Sigmoid colon (tissue), 7 donors: Measurements from ENCODE around the gene TEC. TPM values are rescaled to one million over a fixed set of nuclear protein-coding genes. Genes with fewer than 3 reads are reported as not detected.
A peak's percentile ranks its signal among the peaks of the same experiment; 100 is the strongest.

Experiments used
- DNase-seq: peaks from one replicate; pipeline ENCODE4 v3.0.0-alpha.2; 2019
- H3K27ac ChIP-seq, 4 donors: fragments of 200-600 bp; sonication (generic); one replicate each; pipeline ENCODE4 v1.5.1; 2016 to 2019; ENCODE audit warnings: mild to moderate bottlenecking in 1 of 4
- H3K27me3 ChIP-seq, 3 donors: fragments of 200-600 bp; sonication (generic); one replicate each; pipeline ENCODE4 v1.5.1; 2019; ENCODE audit warnings: mild to moderate bottlenecking in 1 of 3
- H3K36me3 ChIP-seq, 4 donors: fragments of 200-600 bp; sonication (generic); one replicate each; pipeline ENCODE4 v1.5.1; 2016 to 2019
- H3K4me1 ChIP-seq, 4 donors: fragments of 200-600 bp; sonication (generic); one replicate each; pipeline ENCODE4 v1.5.1; 2017 to 2019
- H3K4me3 ChIP-seq, 4 donors: fragments of 200-600 bp; sonication (generic); one replicate each; pipeline ENCODE4 v1.5.1; 2017 to 2019; ENCODE audit warnings: mild to moderate bottlenecking in 2 of 4, moderate library complexity in 1 of 4
- H3K9me3 ChIP-seq, 4 donors: fragments of 200-600 bp in 3 of 4; sonication (generic) in 3 of 4; one replicate each; pipeline versions ENCODE4 v1.5.1 to v1.6.1; 2013 to 2019
- CTCF ChIP-seq, 4 experiments: fragments of 450-650 bp in 3 of 4; fragments of 200-600 bp in 1 of 4; IDR thresholded peaks; one replicate each; pipeline ENCODE4 v1.5.1; 2016 to 2019; ENCODE audit warnings: antibody characterized with exemption in 4 of 4, mild to moderate bottlenecking in 3 of 4, moderate library complexity in 2 of 4
- EP300 ChIP-seq, 4 donors: sonication (generic); formaldehyde crosslinking; IDR thresholded peaks; one replicate each; pipeline ENCODE4 v1.6.1; 2017; ENCODE audit warnings: antibody characterized with exemption in 4 of 4
- POLR2A ChIP-seq, 2 donors: fragments of 450-650 bp; IDR thresholded peaks; one replicate each; pipeline ENCODE4 v1.6.1; 2016; ENCODE audit warnings: antibody characterized with exemption in 2 of 2, mild to moderate bottlenecking in 2 of 2, moderate library complexity in 2 of 2
- POLR2AphosphoS5 ChIP-seq, 4 donors: sonication (generic); formaldehyde crosslinking; IDR thresholded peaks; one replicate each; pipeline ENCODE4 v1.6.1; 2017; ENCODE audit warnings: antibody characterized with exemption in 4 of 4
- WGBS, 2 donors: extraction: QIAGEN DNeasy Blood & Tissue Kit; methylation state at CpG; one replicate each; pipeline ENCODE4 v1.1.7; 2013; 5-methylcytosine and 5-hydroxymethylcytosine counted together
- intact Hi-C: fragments of 100-400 bp; cut with DNase I; formaldehyde crosslinking; loops from one replicate; pipeline ENCODE4 v1.15.1; 2023
- polyA plus RNA-seq, 3 donors: library from polyadenylated mRNA; stranded (reverse); fragments of 200-250 nt; gene quantifications; one replicate each; pipeline ENCODE4 v1.2.3, GENCODE V29; 2013
- total RNA-seq, 4 donors: library from RNA; depleted of rRNA; stranded (reverse); fragments of >200 nt; gene quantifications; one replicate each; pipeline ENCODE4 v1.1.0, GENCODE V29; 2016
- donor health status: healthy with polysubstance abuse.
- donor health status: Bipolar disorder and iron deficiency.
- donor health status: healthy.

Gene TEC
- total and polyA plus RNA-seq, 7 donors: 1.1 to 5.3 (median 2.0) TPM

GRCh38 chr4:48141048-48141447 is 128.6 kb downstream of the TEC start:
- peak in 3 of 4 experiments; percentile 16 to 55 (median 27) for TF ChIP-seq CTCF (IDR thresholded peaks at IDR 0.05)
- TF ChIP-seq POLR2A (IDR thresholded peaks at IDR 0.05): no peak
- WGBS, 2 donors: 56 to 62% methylated on average over 2 of the region's 2 CpGs
- H3K36me3 ChIP-seq: peaks cover 0 to under 1% (median 0%) of the 10 kb centered on the region in 4 donors
- no peaks in the 10 kb centered on the region for H3K27me3 ChIP-seq
- H3K9me3 ChIP-seq: no peaks in the 10 kb centered on the region
- no peak overlapping the region for H3K27ac ChIP-seq
- H3K4me1 ChIP-seq: no peaks in the 10 kb centered on the region
- no peak overlapping the region for H3K4me3 ChIP-seq
- no peak for DNase-seq
- intact Hi-C loops: no loop called here

DNA sequence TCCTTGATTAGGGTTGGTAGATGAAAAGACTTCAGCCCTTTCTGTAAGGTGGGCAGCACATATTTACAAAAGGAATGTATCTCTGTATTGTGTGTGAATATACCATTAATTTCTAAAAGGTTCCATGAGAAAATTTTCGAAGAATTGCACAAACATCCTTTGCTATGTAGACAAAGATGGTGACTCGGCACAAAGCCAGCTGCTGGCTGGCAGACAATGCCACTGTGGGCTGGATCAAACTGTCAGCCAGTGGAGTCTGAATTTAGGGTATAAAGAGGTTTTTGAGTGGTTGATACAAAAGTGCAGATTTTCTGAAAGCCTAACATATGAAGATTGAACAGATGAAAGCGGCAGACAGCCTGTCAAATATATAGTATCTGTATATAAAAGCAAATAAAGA is 129.9 kb downstream of the TEC start:
- H3K27ac ChIP-seq: no peak overlapping the region
- no peaks in the 10 kb centered on the region for H3K27me3 ChIP-seq
- no peak for TF ChIP-seq POLR2AphosphoS5 (IDR thresholded peaks at IDR 0.05)
- no peak for TF ChIP-seq CTCF (IDR thresholded peaks at IDR 0.05)
- no peak for TF ChIP-seq EP300 (IDR thresholded peaks at IDR 0.05)
- no peak for TF ChIP-seq POLR2A (IDR thresholded peaks at IDR 0.05)
- 73 to 77% methylated on average over 3 of the region's 3 CpGs for WGBS, 2 donors
- H3K9me3 ChIP-seq: no peaks in the 10 kb centered on the region
- H3K36me3 ChIP-seq: peaks cover 0 to 8% (median 0%) of the 10 kb centered on the region in 4 donors
- intact Hi-C loops: no loop called here
- DNase-seq: no peak
- no peaks in the 10 kb centered on the region for H3K4me1 ChIP-seq
- no peak overlapping the region for H3K4me3 ChIP-seq

DNA sequence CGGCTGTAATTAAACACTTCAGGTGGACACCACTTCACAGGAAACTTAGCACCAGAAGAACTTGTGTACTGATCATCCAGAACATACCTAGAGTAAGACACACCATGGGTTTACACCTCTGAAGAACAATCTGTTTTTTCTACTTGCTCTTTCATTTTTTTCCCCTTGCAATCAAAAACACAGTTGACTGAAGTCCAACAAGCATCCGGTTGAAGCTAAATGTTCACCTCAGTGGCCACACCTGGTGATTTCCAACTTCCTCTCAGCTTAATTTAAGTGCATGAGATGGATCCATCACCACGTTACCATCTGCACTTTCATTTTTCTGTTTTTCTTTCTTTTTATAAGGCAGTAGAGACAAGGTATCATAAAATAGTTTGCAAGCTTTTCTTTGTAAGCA is 130.7 kb downstream of the TEC start:
- no peaks in the 10 kb centered on the region for H3K27me3 ChIP-seq
- H3K36me3 ChIP-seq: peaks cover 0 to 8% (median 0%) of the 10 kb centered on the region in 4 donors
- H3K27ac ChIP-seq: no peak overlapping the region
- intact Hi-C loops: no loop called here
- no peaks in the 10 kb centered on the region for H3K4me1 ChIP-seq
- TF ChIP-seq POLR2A (IDR thresholded peaks at IDR 0.05): no peak
- no peak for TF ChIP-seq EP300 (IDR thresholded peaks at IDR 0.05)
- no peak for TF ChIP-seq POLR2AphosphoS5 (IDR thresholded peaks at IDR 0.05)
- TF ChIP-seq CTCF (IDR thresholded peaks at IDR 0.05): no peak
- DNase-seq: no peak
- WGBS, 2 donors: 39 to 45% methylated on average over 3 of the region's 3 CpGs
- no peaks in the 10 kb centered on the region for H3K9me3 ChIP-seq
- no peak overlapping the region for H3K4me3 ChIP-seq

GRCh38 chr4:48138511-48138910 is 131.1 kb downstream of the TEC start:
- Histone ChIP-seq H3K36me3 (peaks cover 0 to 8% (median 0%) of the 10 kb centered on the region in 4 donors), H3K27me3 (no peaks in the 10 kb centered on the region), H3K4me3 (no peak overlapping the region), H3K9me3 (no peaks in the 10 kb centered on the region), H3K4me1 (no peaks in the 10 kb centered on the region), H3K27ac (no peak overlapping the region)
- DNase-seq: no peak
- WGBS, 2 donors: 91 to 94% methylated on average over 7 of the region's 7 CpGs
- TF ChIP-seq CTCF (IDR thresholded peaks at IDR 0.05) (no peak), EP300 (IDR thresholded peaks at IDR 0.05) (no peak), POLR2AphosphoS5 (IDR thresholded peaks at IDR 0.05) (no peak), POLR2A (IDR thresholded peaks at IDR 0.05) (no peak)
- intact Hi-C loops: no loop called here

DNA sequence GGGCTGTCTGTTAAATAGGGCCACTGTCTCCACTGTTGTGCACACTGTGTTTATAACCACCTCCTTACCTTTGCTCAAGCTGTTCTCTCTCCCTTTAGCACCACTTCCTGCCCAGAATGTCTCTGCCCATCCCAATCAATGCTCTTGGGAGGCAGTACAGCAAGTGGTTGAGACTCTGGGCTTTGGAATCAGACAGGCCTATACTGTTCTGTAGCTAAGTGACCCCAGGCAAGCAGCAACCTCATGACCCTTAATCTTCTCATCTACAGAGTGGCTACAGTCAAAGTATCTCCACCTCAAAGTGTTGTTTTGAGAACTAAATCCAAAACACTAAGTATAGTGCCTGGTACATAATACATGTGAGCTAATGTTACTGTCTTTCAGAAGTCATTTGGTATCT is 131.8 kb downstream of the TEC start:
- no peaks in the 10 kb centered on the region for H3K27me3 ChIP-seq
- TF ChIP-seq CTCF (IDR thresholded peaks at IDR 0.05): no peak
- TF ChIP-seq POLR2A (IDR thresholded peaks at IDR 0.05): no peak
- no peak for TF ChIP-seq EP300 (IDR thresholded peaks at IDR 0.05)
- TF ChIP-seq POLR2AphosphoS5 (IDR thresholded peaks at IDR 0.05): no peak
- no peaks in the 10 kb centered on the region for H3K9me3 ChIP-seq
- no peaks in the 10 kb centered on the region for H3K4me1 ChIP-seq
- no peak overlapping the region for H3K4me3 ChIP-seq
- no peak overlapping the region for H3K27ac ChIP-seq
- intact Hi-C loops: no loop called here
- DNase-seq: no peak
- H3K36me3 ChIP-seq: peaks cover 0 to 8% (median 0%) of the 10 kb centered on the region in 4 donors
